GM12878 (cell line): ENCODE results near the gene GSTP1. TPM values are rescaled to one million over a fixed set of nuclear protein-coding genes. Genes with fewer than 3 reads are reported as not detected.

Experiments
- ATAC-seq: fragments of 200-7000 bp; cut with Tn5 transposase; 3 replicates; pipeline ENCODE4 v1.9.1; 2020; ENCODE audit warnings: mild to moderate bottlenecking, moderate library complexity
- BruUV-seq: library from RNA; stranded (reverse); fragments of 400-500 nt; replicated peaks from 2 replicates; lab custom pipeline; 2021; lab: Mats Ljungman, UMichigan
- CTCF ChIA-PET: fragments of 300-600 bp; sonication (Branson Sonifier 250); formaldehyde crosslinking; extraction: SDS; loops from one replicate; lab custom pipeline; 2021; ENCODE audit warnings: inconsistent platforms; lab: Yijun Ruan, JAX
- POLR2A ChIA-PET: fragments of 350-600 bp; formaldehyde crosslinking; extraction: SDS; loops from one replicate; lab custom pipeline; 2021; ENCODE audit warnings: inconsistent platforms; lab: Charles Lee
- RAD21 ChIA-PET: fragments of 300-600 bp; sonication (Branson Sonifier 250); formaldehyde crosslinking; loops from one replicate; lab custom pipeline; 2023; ENCODE audit warnings: antibody characterized with exemption; ENCODE audit not compliant: unreplicated experiment; lab: Charles Lee
- SMC1A ChIA-PET: fragments of 300-600 bp; sonication (Branson Sonifier 250); formaldehyde crosslinking; loops from one replicate; lab custom pipeline; 2023; ENCODE audit not compliant: unreplicated experiment, uncharacterized antibody; lab: Charles Lee
- DNase-seq: peaks from one replicate; pipeline ENCODE4 v3.0.0-alpha.2; 2011; ENCODE audit warnings: low read depth, low spot score
- FAIRE-seq: peaks from 3 replicates; lab custom pipeline; 2011; peaks lifted over from hg19 to GRCh38; lab: Jason Lieb, UNC
- H2AFZ ChIP-seq: 2 replicates; pipeline ENCODE4 v1.6.0; 2011; ENCODE audit warnings: low read depth, low read length, control low read depth; ENCODE audit not compliant: control insufficient read depth
- H3K27ac ChIP-seq: 2 replicates; pipeline ENCODE4 v1.5.1; 2011; ENCODE audit warnings: control low read depth; ENCODE audit not compliant: control insufficient read depth, insufficient read depth
- H3K27me3 ChIP-seq, 2 experiments: replicated peaks in 1 of 2; 2 replicates each; pipeline versions ENCODE4 v1.6.0 to v1.6.1; 2011; ENCODE audit warnings: low read length in 1 of 2; ENCODE audit not compliant: control insufficient read depth in 2 of 2, insufficient read depth in 2 of 2
- H3K36me3 ChIP-seq, 2 experiments: 2 replicates each; pipeline ENCODE4 v1.5.1; 2011; ENCODE audit warnings: low read length in 1 of 2; ENCODE audit not compliant: control insufficient read depth in 2 of 2, insufficient read depth in 2 of 2
- H3K4me1 ChIP-seq: 2 replicates; pipeline ENCODE4 v1.6.1; 2011; ENCODE audit warnings: mild to moderate bottlenecking, low read length, moderate library complexity, mixed read lengths; ENCODE audit not compliant: control insufficient read depth, insufficient read depth
- H3K4me2 ChIP-seq: 2 replicates; pipeline ENCODE4 v1.6.0; 2011; ENCODE audit warnings: control low read depth; ENCODE audit not compliant: control insufficient read depth, insufficient read depth
- H3K4me3 ChIP-seq: fragments of 200-600 bp; sonication (generic); 2 replicates; pipeline ENCODE4 v1.5.1; 2016
- H3K79me2 ChIP-seq: 2 replicates; pipeline ENCODE4 v1.6.0; 2011; ENCODE audit warnings: low read length; ENCODE audit not compliant: control insufficient read depth, insufficient read depth
- H3K9ac ChIP-seq: 2 replicates; pipeline ENCODE4 v1.8.0; 2011; ENCODE audit warnings: low read length, control low read depth, mixed read lengths; ENCODE audit not compliant: control insufficient read depth, insufficient read depth
- H3K9me3 ChIP-seq: replicated peaks from 3 replicates; pipeline ENCODE4 v1.5.1; 2011; ENCODE audit warnings: mild to moderate bottlenecking, low read length; ENCODE audit not compliant: control insufficient read depth, insufficient read depth
- H4K20me1 ChIP-seq: 2 replicates; pipeline ENCODE4 v1.6.0; 2011; ENCODE audit not compliant: control insufficient read depth, insufficient read depth
- ASH2L ChIP-seq: fragments of 300-600, 200-600 bp; sonication (generic); IDR thresholded peaks from 2 replicates; pipeline ENCODE4 v1.6.1; 2017; ENCODE audit warnings: low read depth, mild to moderate bottlenecking, borderline replicate concordance
- BACH1 ChIP-seq: fragments of 450-650 bp; IDR thresholded peaks from 2 replicates; pipeline ENCODE4 v1.6.1; 2017; ENCODE audit warnings: mild to moderate bottlenecking, borderline replicate concordance
- BMI1 ChIP-seq: fragments of 450-650 bp; IDR thresholded peaks from 2 replicates; pipeline ENCODE4 v1.6.1; 2016; ENCODE audit warnings: mild to moderate bottlenecking, moderate library complexity, borderline replicate concordance
- CHD2 ChIP-seq: IDR thresholded peaks from 2 replicates; pipeline ENCODE4 v1.6.1; 2011; ENCODE audit warnings: low read depth, low read length, improper control_type of control experiment, borderline replicate concordance
- ESRRA ChIP-seq: IDR thresholded peaks from 2 replicates; pipeline ENCODE4 v1.6.1; 2012; ENCODE audit warnings: mild to moderate bottlenecking, low read length, improper control_type of control experiment
- LARP7 ChIP-seq: fragments of 450-650 bp; IDR thresholded peaks from 2 replicates; pipeline ENCODE4 v1.6.1; 2017; ENCODE audit warnings: mild to moderate bottlenecking
- PBX3 ChIP-seq: IDR thresholded peaks from 2 replicates; pipeline ENCODE4 v1.6.1; 2011; ENCODE audit warnings: mild to moderate bottlenecking, low read depth, low read length, moderate library complexity; ENCODE audit not compliant: insufficient replicate concordance
- PRDM15 ChIP-seq: fragments of 450-650 bp; formaldehyde crosslinking; IDR thresholded peaks from 2 replicates; pipeline ENCODE4 v1.4.0; 2020; ENCODE audit warnings: mild to moderate bottlenecking, moderate library complexity
- RFX5 ChIP-seq: IDR thresholded peaks from 2 replicates; pipeline ENCODE4 v1.6.1; 2011; ENCODE audit warnings: low read depth, low read length, improper control_type of control experiment
- SMAD1 ChIP-seq: fragments of 450-650 bp; IDR thresholded peaks from 2 replicates; pipeline ENCODE4 v1.6.1; 2018; ENCODE audit warnings: mild to moderate bottlenecking, low read depth; ENCODE audit not compliant: partially characterized antibody
- SPI1 ChIP-seq: IDR thresholded peaks from 2 replicates; pipeline ENCODE4 v1.6.1; 2011; ENCODE audit warnings: low read depth, mild to moderate bottlenecking, low read length, moderate library complexity, borderline replicate concordance; ENCODE audit not compliant: insufficient read depth
- SREBF1 ChIP-seq: IDR thresholded peaks from 2 replicates; pipeline ENCODE4 v1.6.1; 2012; ENCODE audit warnings: mild to moderate bottlenecking, low read length
- SREBF2 ChIP-seq: IDR thresholded peaks from 2 replicates; pipeline ENCODE4 v1.6.1; 2012; ENCODE audit warnings: mild to moderate bottlenecking, low read length
- STAT3 ChIP-seq: IDR thresholded peaks from 2 replicates; pipeline ENCODE4 v1.6.1; 2011; ENCODE audit warnings: low read depth, low read length, improper control_type of control experiment
- SUPT20H ChIP-seq: IDR thresholded peaks from 2 replicates; pipeline ENCODE4 v1.6.1; 2011; ENCODE audit warnings: low read depth, mild to moderate bottlenecking, low read length, moderate library complexity, borderline replicate concordance; ENCODE audit not compliant: control insufficient read depth
- ZBED1 ChIP-seq: IDR thresholded peaks from 2 replicates; pipeline ENCODE4 v1.6.1; 2016; ENCODE audit warnings: borderline replicate concordance
- ZNF24 ChIP-seq: fragments of 450-650 bp; IDR thresholded peaks from 2 replicates; pipeline ENCODE4 v1.6.1; 2017; ENCODE audit warnings: antibody characterized with exemption, mild to moderate bottlenecking
- WGBS: methylation state at CpG from one replicate; pipeline ENCODE4 v1.1.6; 2016; ENCODE audit warnings: low lambda C conversion rate; ENCODE audit not compliant: insufficient replicate concordance, insufficient coverage; ENCODE audit errors: missing lambda C conversion rate; 5-methylcytosine and 5-hydroxymethylcytosine counted together
- in situ Hi-C: fragments of 300-500 bp; cut with MboI; formaldehyde crosslinking; loops from 9 replicates; pipeline ENCODE4 v1.14.3; 2018; ENCODE audit warnings: mixed read lengths
- intact Hi-C: fragments of 100-400 bp; cut with micrococcal nuclease; formaldehyde crosslinking; loops from one replicate; pipeline ENCODE4 v1.14.2; 2022; ENCODE audit not compliant: unreplicated experiment
- polyA plus RNA-seq, 11 experiments: library from polyadenylated mRNA; depleted of rRNA in 4 of 11; unstranded in 6 of 11; stranded (reverse) in 5 of 11; fragments of >200 nt; fragmentation: Nextera tagmentation in 4 of 11; fragmentation: Illumina TruSeq in 1 of 11; extraction: Ambion mirVana in 4 of 11; extraction: Trizol in 1 of 11; gene quantifications; 1 replicate in 1 of 11; 2 replicates in 10 of 11; pipeline versions ENCODE4 v1.2.1 to v1.2.3, GENCODE V29; 2011 to 2016; ENCODE audit warnings: inconsistent platforms in 2 of 11, missing spikeins in 2 of 11, low read depth in 1 of 11
- total RNA-seq, 4 experiments: library from RNA; depleted of rRNA in 3 of 4; stranded (reverse); fragments of >200 nt in 3 of 4; fragmentation: Illumina TruSeq in 1 of 4; extraction: Trizol in 1 of 4; gene quantifications; 2 replicates each; pipeline versions ENCODE4 v1.2.1 to v1.2.3, GENCODE V29; 2013 to 2021

GSTP1 gene
- total and polyA plus RNA-seq, 10 of the 15 experiments (the other 5 are each of a cell fraction or from before 2014, with no cell fraction given) = 469 to 1,788 (median 955) TPM

GRCh38 chr11:67599149-67599548 is 15.5 kb downstream of the GSTP1 start:
- no peak for ATAC-seq
- in situ Hi-C loops = no loop called here

More at GRCh38 chr11:67599149-67599548, 15.5 kb downstream of the GSTP1 start:
- DNase-seq (no peak), FAIRE-seq (no peak)
- Histone ChIP-seq H3K79me2 (no peaks in the 10 kb centered on the region), H3K4me3 (no peak overlapping the region), H3K4me2 (no peak overlapping the region), H3K9ac (no peak overlapping the region), H3K4me1 (peaks cover 15% of the 10 kb centered on the region), H2AFZ (no peak overlapping the region), H3K36me3 (no peaks in the 10 kb centered on the region), H3K27me3 (no peaks in the 10 kb centered on the region), H4K20me1 (no peaks in the 10 kb centered on the region), H3K9me3 (peaks cover 1% of the 10 kb centered on the region; the same call in 1 of the 3 replicates), H3K27ac (no peak overlapping the region)
- intact Hi-C loops = no loop called here
- SMC1A ChIA-PET = interaction anchor here (0.9 to 1.3 kb wide), 2 partner anchors 11 to 15 kb away, joined by 4 read pairs; no protein-coding TSS in a partner anchor
- BruUV-seq = no TSS peak
- no peak for TF ChIP-seq ZNF24
- TF ChIP-seq BMI1 = no peak
- TF ChIP-seq CHD2 = no peak
- TF ChIP-seq LARP7 = no peak
- TF ChIP-seq SREBF2 = no peak
- no peak for TF ChIP-seq BACH1
- no peak for TF ChIP-seq ESRRA
- no peak for TF ChIP-seq SMAD1
- TF ChIP-seq SUPT20H = no peak
- TF ChIP-seq SPI1 = no peak
- no peak for TF ChIP-seq ZBED1
- no peak for TF ChIP-seq RFX5
- no peak for TF ChIP-seq SREBF1
- TF ChIP-seq STAT3 = no peak
- TF ChIP-seq ASH2L = no peak
- TF ChIP-seq PRDM15 (CRISPR knock-in tag) = no peak
- no peak for TF ChIP-seq PBX3
- 100% methylated on average over 1 of the region's 1 CpG for WGBS
- CTCF ChIA-PET = interaction anchor here (1.1 to 3.1 kb wide), 4 partner anchors 10 to 18 kb away, joined by 4 to 25 read pairs (median 5); partner anchors contain the start of gene GSTP1
- RAD21 ChIA-PET = no interaction called here
- POLR2A ChIA-PET = interaction anchor here (0.7 to 1.2 kb wide), 4 partner anchors 8 to 222 kb away, joined by 3 read pairs; no protein-coding TSS in a partner anchor
